Measurements from ENCODE around the gene SPTLC2. TPM values are rescaled to one million over a fixed set of nuclear protein-coding genes. Genes with fewer than 3 reads are reported as not detected.

The SPTLC2 gene
- total RNA-seq, 2 donors from 2014 or later = 22.6 to 25.3 TPM

GRCh38 chr14:77457522-77458248, 158.8 kb downstream of the SPTLC2 start, which contains the start of the genes AHSA1 and VIPAS39:
TSS of gene AHSA1 (plus strand) at chr14:77458093. CDS start at chr14:77458190, 97 bp downstream.
TSS of gene VIPAS39 (minus strand) at chr14:77457601. CDS start at chr14:77454102, 3,499 bp downstream.
- H3K4me3 ChIP-seq = peak within 1 kb of the TSS; percentile 82

GRCh38 chr14:77457115-77457521, 159.3 kb downstream of the SPTLC2 start:
- Histone ChIP-seq H3K4me1 (ENCODE audit: control insufficient read depth in 1 of 2, low read depth in 2 of 2) (peaks cover 7 to 30% of the 10 kb centered on the region in 2 donors), H3K27ac (peak overlapping the region; percentile 73 to 88), H3K36me3 (peaks cover 16% of the 10 kb centered on the region), H3K27me3 (replicated peaks; ENCODE audit: insufficient read depth) (no peaks in the 10 kb centered on the region), H3K9me3 (no peaks in the 10 kb centered on the region), H3K4me3 (peak overlapping the region; percentile 82)
- no peak for TF ChIP-seq CTCF (IDR thresholded peaks at IDR 0.05)
- peak; percentile 24 for ATAC-seq (ENCODE audit: insufficient number of reproducible peaks, low FRiP score, low read depth)
- no peak for DNase-seq (ENCODE audit: low spot score)

More at GRCh38 chr14:77457522-77458248, 158.8 kb downstream of the SPTLC2 start, which contains the start of the genes AHSA1 and VIPAS39:
- peaks cover 7 to 30% of the 10 kb centered on the region in 2 donors for H3K4me1 ChIP-seq (ENCODE audit: control insufficient read depth in 1 of 2, low read depth in 2 of 2)
- TF ChIP-seq CTCF (IDR thresholded peaks at IDR 0.05) = no peak
- peak; percentile 97 for ATAC-seq (ENCODE audit: insufficient number of reproducible peaks, low FRiP score, low read depth)
- peak within 1 kb of the TSS; percentile 88 to 95 for H3K27ac ChIP-seq
- no peaks in the 10 kb centered on the region for H3K27me3 ChIP-seq (replicated peaks; ENCODE audit: insufficient read depth)
- peak; percentile 93 for DNase-seq (ENCODE audit: low spot score)
- H3K36me3 ChIP-seq = peaks cover 22% of the 10 kb centered on the region
- H3K9me3 ChIP-seq = no peaks in the 10 kb centered on the region

Other genes with a start within 250 kb of the SPTLC2 start
- gene TMED8, start 239.5 kb downstream of the SPTLC2 start, total RNA-seq = 10 to 100 TPM; 10.0 to 12.0 TPM
- under 1 TPM in 1 of 2 donors, not detected in 1; 0.14 TPM for gene SAMD15, start 239.3 kb downstream of the SPTLC2 start, total RNA-seq
- under 1 TPM in 1 of 2 donors, not detected in 1; 0.92 TPM for gene NOXRED1, start 193.1 kb downstream of the SPTLC2 start, total RNA-seq
- 10 to 100 TPM; 20.2 to 21.0 TPM for gene VIPAS39, start 159.0 kb downstream of the SPTLC2 start, total RNA-seq
- 100 to 1,000 TPM in 1 of 2 donors, 10 to 100 TPM in 1; 77.7 to 128 TPM for gene AHSA1, start 158.5 kb downstream of the SPTLC2 start, total RNA-seq
- not detected for gene ISM2, start 117.8 kb downstream of the SPTLC2 start, total RNA-seq
- 1 to 10 TPM; 7.2 to 7.3 TPM for gene ALKBH1, start 91.4 kb upstream of the SPTLC2 start, total RNA-seq
- 100 to 1,000 TPM; 260 to 347 TPM for gene SLIRP, start 91.5 kb upstream of the SPTLC2 start, total RNA-seq
- 10 to 100 TPM; 40.9 to 47.5 TPM for gene SNW1, start 144.5 kb upstream of the SPTLC2 start, total RNA-seq
- 10 to 100 TPM in 1 of 2 donors, 1 to 10 TPM in 1; 2.2 to 11.2 TPM for gene ADCK1, start 183.5 kb upstream of the SPTLC2 start, total RNA-seq